ENCODE data around the gene ROCK2.
"Not testable (repeated sequence)": the region's sequence is repeated elsewhere in the genome, so short reads cannot be mapped to it uniquely, and the experiment has no call there.

The ROCK2 gene

DNA sequence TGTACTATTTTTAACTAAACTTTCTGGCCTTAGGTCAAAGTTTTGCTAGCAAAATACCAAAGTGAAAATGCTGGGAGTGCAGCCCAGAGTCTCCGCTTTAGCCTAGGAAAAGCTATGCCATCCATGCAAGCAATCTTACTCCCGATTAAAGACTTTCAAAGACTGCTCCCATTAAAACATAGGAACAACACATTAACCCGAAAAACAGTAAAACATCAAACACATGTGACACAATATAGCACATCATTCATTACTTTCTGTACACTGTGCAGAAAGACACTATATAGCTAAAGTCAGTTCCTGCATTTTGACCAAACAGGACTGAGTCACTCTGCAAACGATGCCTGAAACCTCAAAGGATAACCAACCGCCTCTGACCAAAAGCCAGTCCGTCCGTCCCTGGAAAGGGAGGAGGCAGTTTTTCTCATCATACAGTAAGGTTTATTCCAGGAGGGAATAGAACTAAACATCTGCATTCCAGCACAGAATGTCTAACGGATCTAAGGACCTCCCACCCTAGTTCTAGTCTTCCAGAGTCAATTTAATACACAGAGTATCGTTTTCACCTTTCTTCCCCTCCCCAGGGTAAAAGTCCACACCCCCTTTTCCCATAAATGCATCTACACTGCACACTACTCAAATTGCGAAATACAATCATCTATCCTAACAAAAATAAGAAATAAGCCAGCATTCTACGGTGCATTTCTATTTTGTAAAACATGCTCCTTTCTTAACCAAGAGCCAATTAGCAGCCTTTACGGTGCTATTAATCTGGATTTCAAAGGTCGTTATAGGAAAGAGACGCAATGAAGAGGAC lies 1.7 kb downstream of the ROCK2 start:
- FAIRE-seq = peak; percentile 75
- no peak for DNase-seq (ENCODE audit: insufficient read length, low spot score)

- FAIRE-seq (no peak), DNase-seq (ENCODE audit: insufficient read length, low spot score) (no peak)
Observed at GRCh38 chr2:11340717-11341116, 3.7 kb downstream of the ROCK2 start.

DNA sequence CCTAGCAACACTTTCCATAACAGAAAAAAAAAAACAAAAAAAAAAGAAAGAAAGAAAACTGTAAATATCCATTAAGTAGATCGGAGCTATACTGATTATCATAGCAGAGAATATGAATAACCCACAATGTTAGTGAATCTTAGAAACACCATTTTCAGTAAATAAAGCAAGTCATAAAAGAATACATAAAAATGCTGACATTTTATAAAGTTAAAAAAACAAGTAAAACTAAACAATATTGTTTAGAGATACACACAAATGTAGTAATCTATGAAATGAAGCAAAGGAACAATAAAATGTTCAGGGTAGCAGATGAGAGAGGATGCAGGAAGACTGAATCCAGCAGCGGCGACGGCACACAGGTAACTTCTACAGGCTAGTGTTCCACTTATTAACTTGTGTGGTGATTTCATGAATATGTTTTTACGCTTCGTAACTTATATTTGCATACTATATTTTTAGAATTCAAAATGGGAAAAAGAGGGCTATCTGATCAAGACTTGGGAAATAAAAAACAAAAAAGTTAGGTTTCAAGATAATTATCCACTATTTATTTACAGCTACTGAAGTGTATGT lies 4.8 kb downstream of the ROCK2 start:
- no peak for DNase-seq (ENCODE audit: insufficient read length, low spot score)
- FAIRE-seq = no peak

- DNase-seq (ENCODE audit: insufficient read length, low spot score) (no peak), FAIRE-seq (no peak)
Observed at GRCh38 chr2:11338580-11338979, 5.9 kb downstream of the ROCK2 start.

DNA sequence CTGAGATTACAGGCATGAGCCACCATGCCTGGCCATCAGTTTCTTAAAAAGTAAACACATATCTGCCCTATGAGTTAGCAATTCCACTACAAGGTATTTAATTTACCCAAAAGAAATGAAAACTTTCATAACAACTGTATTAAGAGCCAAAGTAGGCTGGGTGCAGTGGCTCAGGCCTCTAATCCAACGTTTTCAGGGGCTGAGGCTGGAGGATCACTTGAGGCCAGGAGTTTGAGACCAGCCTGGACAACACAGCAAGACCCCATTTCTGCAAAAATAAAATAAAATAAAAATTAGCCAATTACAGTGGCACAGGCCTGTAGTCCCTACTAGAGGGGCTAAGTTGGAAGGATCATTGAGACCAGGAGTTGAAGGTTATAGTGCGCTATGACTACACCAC lies 6.5 kb downstream of the ROCK2 start:
- DNase-seq (ENCODE audit: insufficient read length, low spot score) (no peak), FAIRE-seq (no peak)

- FAIRE-seq (no peak), DNase-seq (ENCODE audit: insufficient read length, low spot score) (no peak)
Observed at GRCh38 chr2:11336189-11336588, 8.2 kb downstream of the ROCK2 start.

DNA sequence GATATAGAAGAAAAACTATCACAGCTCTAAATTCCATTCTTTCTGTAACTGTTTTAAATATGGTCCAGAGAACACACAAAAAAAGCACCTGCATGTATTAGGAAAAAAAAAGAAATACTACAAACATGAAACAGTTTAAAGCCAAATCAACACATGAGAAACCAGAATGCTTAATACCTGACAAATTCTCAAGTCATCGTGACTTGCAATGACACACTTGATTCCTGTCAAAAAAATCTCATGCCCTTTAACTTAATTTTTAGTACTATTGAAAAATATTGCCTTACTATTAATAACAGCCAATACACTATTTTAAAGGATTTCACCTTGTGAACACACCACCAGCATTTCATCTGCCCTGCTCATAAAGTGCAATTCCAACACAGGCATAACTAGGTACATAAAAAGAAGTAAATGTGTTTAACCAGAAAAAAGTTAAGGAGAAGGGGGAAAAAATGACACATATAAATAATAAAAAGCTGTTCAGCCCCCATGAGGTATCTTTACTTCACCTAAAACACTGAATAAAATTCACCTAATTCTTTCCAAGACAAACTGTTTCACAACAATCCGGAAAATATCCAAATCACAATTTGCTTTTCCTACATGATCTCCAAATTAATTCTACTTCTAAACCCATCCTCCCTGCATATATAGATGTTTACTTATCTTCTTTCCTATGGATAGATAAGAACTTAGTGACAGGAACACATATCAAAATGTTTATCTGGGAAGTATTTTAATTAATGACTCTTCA lies 10.8 kb downstream of the ROCK2 start:
- no peak for FAIRE-seq
- DNase-seq (ENCODE audit: insufficient read length, low spot score) = no peak

DNA sequence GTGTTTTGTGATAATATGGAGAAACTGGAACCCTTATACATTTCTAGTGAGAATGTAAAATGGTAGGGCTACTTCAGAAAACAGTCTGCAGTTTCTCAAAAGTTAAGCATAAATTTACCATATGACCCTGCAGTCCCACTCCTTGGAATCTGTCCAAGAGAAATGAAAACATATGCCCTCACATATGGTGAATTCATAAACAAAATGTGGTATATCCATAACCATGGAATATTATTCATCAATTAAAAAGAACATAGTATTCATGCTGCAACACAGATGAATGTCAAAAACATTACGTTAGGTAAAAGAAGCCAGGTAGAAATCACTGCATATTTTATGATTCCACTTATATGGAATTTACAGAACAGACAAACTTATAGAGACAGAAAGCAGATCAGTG lies 11.8 kb downstream of the ROCK2 start:
- DNase-seq (ENCODE audit: insufficient read length, low spot score) (no peak), FAIRE-seq (no peak)

DNA sequence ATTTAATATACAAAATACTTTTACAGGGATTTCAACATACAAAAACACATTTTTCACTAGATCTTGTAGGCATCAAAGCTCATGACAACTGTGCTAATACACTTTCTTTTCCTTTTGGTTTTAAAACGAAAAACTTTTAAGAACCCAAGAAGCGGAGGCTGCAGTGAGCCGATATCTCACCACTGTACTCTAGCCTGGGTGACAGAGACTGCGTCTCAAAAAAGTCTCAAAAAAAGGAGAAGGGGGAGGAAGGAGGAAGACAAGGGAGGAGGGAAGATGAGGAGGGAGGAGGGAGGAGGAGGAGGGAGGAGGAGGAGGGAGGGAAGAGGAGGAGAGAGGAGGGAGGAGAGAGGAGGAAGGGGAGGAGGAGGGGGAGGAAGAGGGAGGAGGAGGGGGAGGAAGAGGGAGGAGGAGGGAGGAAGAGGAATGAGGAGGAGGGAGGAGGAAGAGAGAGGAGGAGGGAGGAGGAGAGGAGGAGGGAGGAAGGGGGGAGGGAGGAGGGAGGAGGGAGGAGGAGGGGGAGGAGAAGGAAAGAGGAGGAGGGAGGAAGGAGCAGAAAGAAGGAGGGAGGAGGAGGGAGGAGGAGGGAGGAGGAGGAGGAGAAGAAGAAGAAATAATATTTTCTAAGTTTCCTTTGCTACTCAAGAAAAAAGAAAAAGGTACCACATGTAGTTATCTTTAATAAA lies 13.8 kb downstream of the ROCK2 start:
- no peak for DNase-seq (ENCODE audit: insufficient read length, low spot score)
- FAIRE-seq = no peak

DNA sequence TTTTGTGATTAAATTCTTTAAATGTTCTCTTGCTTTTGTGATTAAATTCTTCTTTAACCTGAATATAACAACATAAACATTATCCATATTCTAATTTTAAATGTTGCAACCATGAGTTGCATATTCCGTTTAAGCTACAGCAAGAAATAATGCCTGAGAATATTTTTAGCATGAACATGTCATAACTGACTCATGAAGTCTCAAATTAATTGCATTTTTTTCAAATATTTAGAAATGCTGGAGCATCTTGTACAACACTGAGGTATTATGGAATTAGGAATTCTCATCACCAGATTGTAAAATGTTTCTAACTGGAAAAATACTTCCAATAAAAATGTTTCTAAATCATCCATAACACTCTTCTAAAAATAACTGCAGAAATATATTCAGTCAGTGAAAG lies 14.7 kb downstream of the ROCK2 start:
- no peak for DNase-seq (ENCODE audit: insufficient read length, low spot score)
- FAIRE-seq = no peak

GRCh38 chr2:11328522-11328921 lies 15.9 kb downstream of the ROCK2 start:
- DNase-seq (ENCODE audit: insufficient read length, low spot score); FAIRE-seq: not testable (repeated sequence)

GRCh38 chr2:11327871-11328270 lies 16.6 kb downstream of the ROCK2 start:
- FAIRE-seq = no peak
- no peak for DNase-seq (ENCODE audit: insufficient read length, low spot score)

GRCh38 chr2:11326677-11327211 lies 17.7 kb downstream of the ROCK2 start:
- FAIRE-seq = no peak
- no peak for DNase-seq (ENCODE audit: insufficient read length, low spot score)

GRCh38 chr2:11325961-11326676 lies 18.3 kb downstream of the ROCK2 start:
- FAIRE-seq (no peak), DNase-seq (ENCODE audit: insufficient read length, low spot score) (no peak)

- FAIRE-seq = no peak
- DNase-seq (ENCODE audit: insufficient read length, low spot score) = no peak
Observed at GRCh38 chr2:11321847-11322246, 22.6 kb downstream of the ROCK2 start.

- no peak for FAIRE-seq
- DNase-seq (ENCODE audit: insufficient read length, low spot score) = no peak
Observed at GRCh38 chr2:11320698-11321492, 23.5 kb downstream of the ROCK2 start.

DNA sequence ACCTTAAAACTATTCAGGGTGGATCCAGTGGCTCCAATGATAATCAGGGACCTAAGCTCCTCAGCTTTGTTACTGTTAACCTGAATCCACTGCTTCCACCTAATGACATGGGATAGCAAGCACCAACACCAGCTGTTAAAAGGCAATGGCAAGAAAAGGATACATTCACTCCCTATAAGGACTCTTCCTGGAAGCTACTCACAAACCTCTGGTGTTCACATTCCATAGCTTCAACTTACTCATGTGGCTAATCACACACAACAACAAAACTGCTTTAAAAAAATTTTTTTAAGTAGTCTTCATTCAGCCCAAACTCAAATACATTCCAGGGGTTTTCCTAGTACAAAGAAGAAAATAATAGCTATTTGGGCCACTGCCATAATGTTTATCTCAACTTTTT lies 24.5 kb downstream of the ROCK2 start:
- DNase-seq (ENCODE audit: insufficient read length, low spot score) (no peak), FAIRE-seq (no peak)

DNA sequence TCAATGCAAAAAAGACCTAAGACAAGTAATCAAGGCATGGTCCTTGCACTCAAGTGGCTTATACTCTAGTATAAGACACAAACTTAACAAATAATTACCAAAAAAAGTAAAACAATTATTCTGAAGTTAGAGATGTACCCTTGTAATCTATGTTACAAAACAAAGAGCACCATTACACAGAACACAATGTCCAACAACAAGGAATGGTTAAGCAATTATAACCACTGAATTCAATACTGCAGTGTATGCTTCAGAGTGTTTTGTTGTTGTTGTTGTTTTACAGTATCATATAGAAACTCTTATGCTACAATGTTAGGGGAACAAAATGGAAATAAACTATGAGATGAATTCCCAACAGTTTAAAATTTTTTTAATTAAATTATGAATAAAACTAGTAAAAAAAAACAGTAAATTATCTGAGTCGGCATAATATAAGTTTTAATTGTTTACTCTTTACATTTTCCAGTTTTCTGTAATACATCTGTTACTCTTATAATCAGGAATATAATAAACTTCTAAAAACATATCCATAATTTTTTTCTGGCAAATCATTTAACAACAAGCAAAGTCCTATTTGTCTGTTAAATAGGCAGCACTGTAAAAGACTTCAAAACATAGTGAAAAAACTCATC lies 29.2 kb downstream of the ROCK2 start:
- FAIRE-seq (peak; percentile 13), DNase-seq (ENCODE audit: insufficient read length, low spot score) (no peak)

GRCh38 chr2:11314487-11314886 lies 29.9 kb downstream of the ROCK2 start:
- DNase-seq (ENCODE audit: insufficient read length, low spot score) (no peak), FAIRE-seq (no peak)

Measured in HTR-8/SVneo (cell line).